PC-3 (cell line): ENCODE results near the gene RTKN.

Experiments
- EZH2 ChIP-seq: fragments of 300-600 bp; sonication (generic); IDR thresholded peaks from one replicate; pipeline ENCODE4 v1.6.1; 2017; ENCODE audit warnings: antibody characterized with exemption, mild to moderate bottlenecking, low read length; ENCODE audit not compliant: unreplicated experiment
- EZH2phosphoT487 ChIP-seq: fragments of 300-600 bp; sonication (generic); IDR thresholded peaks from 2 replicates; pipeline ENCODE4 v1.6.1; 2018; ENCODE audit warnings: mild to moderate bottlenecking, antibody characterized with exemption, low read length, borderline replicate concordance
- TF ChIP-seq, protein P1 (sequence below): fragments of 300-600 bp; sonication (generic); conservative IDR thresholded peaks from 2 replicates; pipeline ENCODE4 v1.5.1; 2017; ENCODE audit warnings: antibody characterized with exemption, low read depth, mild to moderate bottlenecking, low read length

DNA sequence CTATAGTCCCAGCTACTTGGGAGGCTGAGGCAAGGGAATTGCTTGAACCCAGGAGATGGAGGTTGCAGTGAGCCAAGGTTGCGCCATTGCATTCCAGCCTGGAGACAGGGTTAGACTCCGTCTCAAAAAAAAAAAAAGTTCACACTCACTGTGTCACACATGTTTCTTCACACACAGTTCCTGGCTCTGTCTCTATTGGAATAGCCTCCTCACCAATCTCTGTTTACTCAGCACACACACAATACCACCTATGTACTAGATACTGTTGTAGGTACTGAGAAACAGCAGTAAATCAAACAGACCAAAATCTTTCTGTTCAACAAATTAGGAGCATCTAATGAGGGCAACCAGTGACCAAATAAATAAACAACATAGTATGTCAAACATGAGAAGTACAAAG lies 44.4 kb upstream of the RTKN start:
- TF ChIP-seq, protein P1, sequence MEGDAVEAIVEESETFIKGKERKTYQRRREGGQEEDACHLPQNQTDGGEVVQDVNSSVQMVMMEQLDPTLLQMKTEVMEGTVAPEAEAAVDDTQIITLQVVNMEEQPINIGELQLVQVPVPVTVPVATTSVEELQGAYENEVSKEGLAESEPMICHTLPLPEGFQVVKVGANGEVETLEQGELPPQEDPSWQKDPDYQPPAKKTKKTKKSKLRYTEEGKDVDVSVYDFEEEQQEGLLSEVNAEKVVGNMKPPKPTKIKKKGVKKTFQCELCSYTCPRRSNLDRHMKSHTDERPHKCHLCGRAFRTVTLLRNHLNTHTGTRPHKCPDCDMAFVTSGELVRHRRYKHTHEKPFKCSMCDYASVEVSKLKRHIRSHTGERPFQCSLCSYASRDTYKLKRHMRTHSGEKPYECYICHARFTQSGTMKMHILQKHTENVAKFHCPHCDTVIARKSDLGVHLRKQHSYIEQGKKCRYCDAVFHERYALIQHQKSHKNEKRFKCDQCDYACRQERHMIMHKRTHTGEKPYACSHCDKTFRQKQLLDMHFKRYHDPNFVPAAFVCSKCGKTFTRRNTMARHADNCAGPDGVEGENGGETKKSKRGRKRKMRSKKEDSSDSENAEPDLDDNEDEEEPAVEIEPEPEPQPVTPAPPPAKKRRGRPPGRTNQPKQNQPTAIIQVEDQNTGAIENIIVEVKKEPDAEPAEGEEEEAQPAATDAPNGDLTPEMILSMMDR, result no peak
- TF ChIP-seq EZH2phosphoT487 (no peak), EZH2 (no peak)
